OCI-LY1 (cell line): ENCODE results near the gene ALOX15B.
A peak's percentile ranks its signal among the peaks of the same experiment; 100 is the strongest.

Source experiments
- CTCF ChIP-seq: fragments of 200-600 bp; sonication (generic), shearing (Covaris generic); IDR thresholded peaks from 2 replicates; pipeline ENCODE4 v1.5.1; 2017; ENCODE audit warnings: mild to moderate bottlenecking, antibody characterized with exemption, low read length, moderate library complexity, mixed read lengths
- EZH2 ChIP-seq: fragments of 200-600 bp; sonication (generic), shearing (Covaris generic); IDR thresholded peaks from 2 replicates; pipeline ENCODE4 v1.8.0; 2017; ENCODE audit warnings: borderline replicate concordance, mixed run types, mild to moderate bottlenecking, antibody characterized with exemption, low read length, moderate library complexity, mixed read lengths

- TF ChIP-seq CTCF: peak; percentile 59; the same call in 1 of the 2 replicates
- TF ChIP-seq EZH2: no peak
These were observed 2.5 kb downstream of the ALOX15B start for GRCh38 chr17:8041249-8041928.
